A673 (cell line): ENCODE results near the gene GBX2.

Source experiments
- EZH2 ChIP-seq: fragments of 200-600 bp; sonication (generic); IDR thresholded peaks from 2 replicates; pipeline ENCODE4 v1.6.1; 2017; ENCODE audit warnings: borderline replicate concordance, low read depth, mild to moderate bottlenecking, mixed read lengths, antibody characterized with exemption, low read length; ENCODE audit not compliant: poor library complexity, severe bottlenecking
- TF ChIP-seq, protein P1 (sequence below): fragments of 300-800, 200-600 bp; sonication (generic); conservative IDR thresholded peaks from 2 replicates; pipeline ENCODE4 v1.5.1; 2017; ENCODE audit warnings: low read depth, mild to moderate bottlenecking, antibody characterized with exemption, low read length, moderate library complexity, mixed read lengths

DNA sequence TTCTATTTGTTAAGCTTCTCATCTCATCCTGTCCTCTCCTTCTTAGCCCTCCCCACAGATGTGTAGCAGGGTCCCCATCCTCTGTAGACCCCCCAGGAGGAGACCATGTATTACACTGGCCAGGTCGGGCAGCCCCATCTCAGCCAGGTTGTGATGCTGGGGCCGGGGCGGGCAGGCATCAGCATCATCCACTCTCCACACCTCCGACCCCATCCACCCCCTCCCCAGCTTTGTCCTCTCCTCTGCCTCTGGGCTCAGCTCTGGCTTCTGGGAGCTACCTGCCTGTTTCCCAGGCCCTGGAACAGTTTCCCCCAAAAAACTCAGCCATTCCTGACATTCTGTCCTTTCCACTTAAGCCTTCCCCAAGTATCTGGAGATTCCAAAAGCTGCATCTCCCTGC lies 49.2 kb downstream of the GBX2 start:
- TF ChIP-seq, protein P1, sequence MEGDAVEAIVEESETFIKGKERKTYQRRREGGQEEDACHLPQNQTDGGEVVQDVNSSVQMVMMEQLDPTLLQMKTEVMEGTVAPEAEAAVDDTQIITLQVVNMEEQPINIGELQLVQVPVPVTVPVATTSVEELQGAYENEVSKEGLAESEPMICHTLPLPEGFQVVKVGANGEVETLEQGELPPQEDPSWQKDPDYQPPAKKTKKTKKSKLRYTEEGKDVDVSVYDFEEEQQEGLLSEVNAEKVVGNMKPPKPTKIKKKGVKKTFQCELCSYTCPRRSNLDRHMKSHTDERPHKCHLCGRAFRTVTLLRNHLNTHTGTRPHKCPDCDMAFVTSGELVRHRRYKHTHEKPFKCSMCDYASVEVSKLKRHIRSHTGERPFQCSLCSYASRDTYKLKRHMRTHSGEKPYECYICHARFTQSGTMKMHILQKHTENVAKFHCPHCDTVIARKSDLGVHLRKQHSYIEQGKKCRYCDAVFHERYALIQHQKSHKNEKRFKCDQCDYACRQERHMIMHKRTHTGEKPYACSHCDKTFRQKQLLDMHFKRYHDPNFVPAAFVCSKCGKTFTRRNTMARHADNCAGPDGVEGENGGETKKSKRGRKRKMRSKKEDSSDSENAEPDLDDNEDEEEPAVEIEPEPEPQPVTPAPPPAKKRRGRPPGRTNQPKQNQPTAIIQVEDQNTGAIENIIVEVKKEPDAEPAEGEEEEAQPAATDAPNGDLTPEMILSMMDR: no peak
- TF ChIP-seq EZH2: no peak
